Measurements from ENCODE around the gene AHI1. TPM values are rescaled to one million over a fixed set of nuclear protein-coding genes. Genes with fewer than 3 reads are reported as not detected.

AHI1 gene
- total RNA-seq, 1 donor from 2014 or later: 9.3 TPM

- H3K27ac ChIP-seq (replicated peaks): no peak overlapping the region
Measured at GRCh38 chr6:135280375-135281136, 217.0 kb downstream of the AHI1 start.

GRCh38 chr6:135277422-135277821 is 220.1 kb downstream of the AHI1 start:
- no peak overlapping the region for H3K4me3 ChIP-seq
- H3K9me3 ChIP-seq (replicated peaks): no peaks in the 10 kb centered on the region
- DNase-seq: no peak
- H3K4me1 ChIP-seq: no peaks in the 10 kb centered on the region
- no peaks in the 10 kb centered on the region for H3K36me3 ChIP-seq
- intact Hi-C loops (cut with micrococcal nuclease): no loop called here
- H3K27ac ChIP-seq (replicated peaks): no peak overlapping the region
- no peak for TF ChIP-seq CTCF (IDR thresholded peaks at IDR 0.05; ENCODE audit: borderline replicate concordance)
- peaks cover 33% of the 10 kb centered on the region for H3K27me3 ChIP-seq (ENCODE audit: low read depth)

More at GRCh38 chr6:135280375-135281136, 217.0 kb downstream of the AHI1 start:
- H3K4me1 ChIP-seq: no peaks in the 10 kb centered on the region
- no peak overlapping the region for H3K4me3 ChIP-seq
- H3K9me3 ChIP-seq (replicated peaks): no peaks in the 10 kb centered on the region
- DNase-seq: no peak
- H3K27me3 ChIP-seq (ENCODE audit: low read depth): peaks cover 9% of the 10 kb centered on the region
- intact Hi-C loops (cut with micrococcal nuclease): no loop called here
- no peak for TF ChIP-seq CTCF (IDR thresholded peaks at IDR 0.05; ENCODE audit: borderline replicate concordance)
- H3K36me3 ChIP-seq: no peaks in the 10 kb centered on the region

GRCh38 chr6:135274561-135275293 is 222.8 kb downstream of the AHI1 start:
- Histone ChIP-seq H3K9me3 (replicated peaks) (no peaks in the 10 kb centered on the region), H3K27ac (replicated peaks) (no peak overlapping the region), H3K4me3 (no peak overlapping the region), H3K27me3 (ENCODE audit: low read depth) (peaks cover 41% of the 10 kb centered on the region), H3K36me3 (no peaks in the 10 kb centered on the region), H3K4me1 (peaks cover 1% of the 10 kb centered on the region)
- no peak for DNase-seq
- intact Hi-C loops (cut with micrococcal nuclease): no loop called here
- no peak for TF ChIP-seq CTCF (IDR thresholded peaks at IDR 0.05; ENCODE audit: borderline replicate concordance)

- no peak overlapping the region for H3K4me3 ChIP-seq
- peaks cover 48% of the 10 kb centered on the region for H3K27me3 ChIP-seq (ENCODE audit: low read depth)
- intact Hi-C loops (cut with micrococcal nuclease): no loop called here
- H3K36me3 ChIP-seq: no peaks in the 10 kb centered on the region
- DNase-seq: no peak
- no peak for TF ChIP-seq CTCF (IDR thresholded peaks at IDR 0.05; ENCODE audit: borderline replicate concordance)
- H3K4me1 ChIP-seq: peaks cover 4% of the 10 kb centered on the region
- H3K9me3 ChIP-seq (replicated peaks): no peaks in the 10 kb centered on the region
- H3K27ac ChIP-seq (replicated peaks): no peak overlapping the region
Measured at GRCh38 chr6:135271626-135272025, 225.9 kb downstream of the AHI1 start.

- H3K27me3 ChIP-seq (ENCODE audit: low read depth): peaks cover 42% of the 10 kb centered on the region
- no peak overlapping the region for H3K4me3 ChIP-seq
- H3K4me1 ChIP-seq: peaks cover 4% of the 10 kb centered on the region
- no peak overlapping the region for H3K27ac ChIP-seq (replicated peaks)
- no peak for TF ChIP-seq CTCF (IDR thresholded peaks at IDR 0.05; ENCODE audit: borderline replicate concordance)
- H3K36me3 ChIP-seq: no peaks in the 10 kb centered on the region
- DNase-seq: no peak
- H3K9me3 ChIP-seq (replicated peaks): no peaks in the 10 kb centered on the region
- intact Hi-C loops (cut with micrococcal nuclease): no loop called here
Measured at GRCh38 chr6:135270676-135271536, 226.6 kb downstream of the AHI1 start.

Measured in left ventricle myocardium inferior (tissue), 1 donor.